Measurements from ENCODE around the gene GH1. TPM values are rescaled to one million over a fixed set of nuclear protein-coding genes. Genes with fewer than 3 reads are reported as not detected.

GH1 gene
- total and polyA plus RNA-seq, 9 of the 15 experiments (the other 6 are each of a cell fraction or from before 2014, with no cell fraction given): not detected

- TF ChIP-seq ZNF644 (tag; IDR thresholded peaks at IDR 0.05; ENCODE audit: low read depth): no peak
- peak; percentile 42 to 48 (median 46) for TF ChIP-seq CTCF (IDR thresholded peaks at IDR 0.05 in 2 of 3, conservative IDR thresholded peaks at IDR 0.05 in 1 of 3; ENCODE audit: insufficient read depth in 2 of 3, low read depth in 1 of 3, low read length in 3 of 3)
- no peak for TF ChIP-seq BCLAF1 (IDR thresholded peaks at IDR 0.05; ENCODE audit: borderline replicate concordance in 1 of 2, control insufficient read depth in 1 of 2, low read depth in 2 of 2, low read length in 1 of 2)
- TF ChIP-seq MTA3 (IDR thresholded peaks at IDR 0.05; ENCODE audit: borderline replicate concordance): no peak
- TF ChIP-seq PHF8 (IDR thresholded peaks at IDR 0.05; ENCODE audit: borderline replicate concordance, low read length): no peak
- TF ChIP-seq RNF2 (IDR thresholded peaks at IDR 0.05): no peak
- TF ChIP-seq RB1 (IDR thresholded peaks at IDR 0.05; ENCODE audit: low read depth): no peak
- TF ChIP-seq HSF4 (CRISPR knock-in tag; IDR thresholded peaks at IDR 0.05; ENCODE audit: borderline replicate concordance): no peak
- no peak for TF ChIP-seq SOX6 (IDR thresholded peaks at IDR 0.05)
- no peak for TF ChIP-seq ELK3 (CRISPR knock-in tag; IDR thresholded peaks at IDR 0.05)
Measured at GRCh38 chr17:63950940-63951907, 32.6 kb upstream of the GH1 start (continued).

All from K562 (cell line).